Activated naive CD8-positive, alpha-beta T cell treated with anti-CD3 and anti-CD28 coated beads, Interleukin-2, amount 10 ng/mL, durations not matched to agents 7 days and 5 days (primary cell): ENCODE measurements around the gene CASKIN2. TPM values are rescaled to one million over a fixed set of nuclear protein-coding genes. Genes with fewer than 3 reads are reported as not detected.

Experiments used
- ATAC-seq: fragments of 150-1000 bp; cut with Tn5 transposase; one replicate; pipeline ENCODE4 v1.10.0; 2021; ENCODE audit warnings: low read depth, moderate library complexity
- POLR2A ChIA-PET: fragments of 350-600 bp; sonication (Branson Sonifier 250); formaldehyde crosslinking; loops from one replicate; lab custom pipeline; 2021; ENCODE audit warnings: antibody characterized with exemption; lab: Charles Lee
- DNase-seq: peaks from one replicate; pipeline ENCODE4 v3.0.0; 2021
- H3K27ac Mint-ChIP-seq: one replicate; pipeline ENCODE4 v1.8.0; 2022; ENCODE audit warnings: mild to moderate bottlenecking, mixed read lengths
- H3K27me3 Mint-ChIP-seq: one replicate; pipeline ENCODE4 v1.8.0; 2022; ENCODE audit warnings: mild to moderate bottlenecking, moderate library complexity, mixed read lengths
- H3K36me3 Mint-ChIP-seq: one replicate; pipeline ENCODE4 v1.8.0; 2021; ENCODE audit warnings: mild to moderate bottlenecking, mixed read lengths
- H3K4me1 Mint-ChIP-seq: one replicate; pipeline ENCODE4 v1.8.0; 2021; ENCODE audit warnings: mixed read lengths
- H3K4me3 Mint-ChIP-seq: one replicate; pipeline ENCODE4 v1.8.0; 2022; ENCODE audit warnings: mild to moderate bottlenecking, moderate library complexity, mixed read lengths
- H3K9me3 Mint-ChIP-seq: one replicate; pipeline ENCODE4 v1.8.0; 2021; ENCODE audit warnings: mixed read lengths
- total RNA-seq, 2 experiments: library from RNA; stranded (reverse); gene quantifications; one replicate each; pipeline ENCODE4 v1.2.3, GENCODE V29; 2021

The CASKIN2 gene
- total RNA-seq, 2 experiments from 2014 or later, result 0.72 to 2.3 TPM

- peaks cover 4% of the 10 kb centered on the region for H3K36me3 Mint-ChIP-seq
- no peak overlapping the region for H3K27ac Mint-ChIP-seq
- H3K4me1 Mint-ChIP-seq, result peaks cover 8% of the 10 kb centered on the region
- no peak overlapping the region for H3K4me3 Mint-ChIP-seq
- no peak for DNase-seq
- ATAC-seq, result no peak
- no peaks in the 10 kb centered on the region for H3K9me3 Mint-ChIP-seq
- POLR2A ChIA-PET, result no interaction called here
- H3K27me3 Mint-ChIP-seq, result no peaks in the 10 kb centered on the region
These were observed 22.7 kb downstream of the CASKIN2 start for GRCh38 chr17:75492555-75493168.

DNA sequence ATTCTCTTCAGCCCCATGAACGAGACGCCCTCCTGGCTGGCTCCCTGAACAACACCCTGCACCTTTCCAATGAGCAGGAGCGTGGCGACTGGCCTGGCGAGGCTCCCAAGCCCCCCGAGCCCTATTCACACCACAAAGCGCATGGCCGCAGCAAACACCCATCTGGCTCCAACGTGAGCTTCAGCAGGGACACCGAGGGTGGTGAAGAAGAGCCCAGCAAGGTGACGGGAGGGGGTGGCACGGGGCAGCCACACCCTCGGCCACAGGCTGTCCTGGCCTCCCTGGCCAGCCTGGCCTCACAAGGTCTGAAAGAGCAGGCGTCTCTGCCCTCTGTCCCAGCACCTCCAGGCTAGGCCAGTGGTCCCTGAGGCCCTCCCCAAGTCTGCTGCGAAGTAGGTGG is 23.7 kb downstream of the CASKIN2 start:
- DNase-seq, result no peak
- Mint-ChIP-seq H3K9me3 (no peaks in the 10 kb centered on the region), H3K36me3 (peaks cover 9% of the 10 kb centered on the region), H3K4me3 (no peak overlapping the region), H3K27me3 (no peaks in the 10 kb centered on the region), H3K4me1 (peaks cover 17% of the 10 kb centered on the region), H3K27ac (no peak overlapping the region)
- no peak for ATAC-seq
- POLR2A ChIA-PET, result no interaction called here

- Mint-ChIP-seq H3K4me3 (no peak overlapping the region), H3K36me3 (peaks cover 15% of the 10 kb centered on the region), H3K9me3 (no peaks in the 10 kb centered on the region), H3K27me3 (no peaks in the 10 kb centered on the region), H3K4me1 (peaks cover 20% of the 10 kb centered on the region), H3K27ac (no peak overlapping the region)
- POLR2A ChIA-PET, result no interaction called here
- ATAC-seq, result no peak
- DNase-seq, result no peak
These were observed 24.2 kb downstream of the CASKIN2 start for GRCh38 chr17:75490953-75491649.

GRCh38 chr17:75490173-75490743 is 25.1 kb downstream of the CASKIN2 start:
- POLR2A ChIA-PET, result interaction anchor here (0.6 kb wide), 1 partner anchor 34 kb away, joined by 3 read pairs; the partner anchor contains the start of gene TMEM94
- Mint-ChIP-seq H3K36me3 (peaks cover 15% of the 10 kb centered on the region), H3K4me1 (peaks cover 20% of the 10 kb centered on the region), H3K9me3 (no peaks in the 10 kb centered on the region), H3K4me3 (no peak overlapping the region), H3K27ac (peak overlapping the region; percentile 48), H3K27me3 (no peaks in the 10 kb centered on the region)
- DNase-seq (no peak), ATAC-seq (no peak)

- H3K27me3 Mint-ChIP-seq, result no peaks in the 10 kb centered on the region
- no peak overlapping the region for H3K4me3 Mint-ChIP-seq
- peaks cover 18% of the 10 kb centered on the region for H3K36me3 Mint-ChIP-seq
- H3K4me1 Mint-ChIP-seq, result peaks cover 23% of the 10 kb centered on the region
- DNase-seq, result no peak
- ATAC-seq, result no peak
- no peaks in the 10 kb centered on the region for H3K9me3 Mint-ChIP-seq
- POLR2A ChIA-PET, result interaction anchor here (0.6 kb wide), 1 partner anchor 33 kb away, joined by 3 read pairs; the partner anchor contains the start of gene TMEM94
- peak overlapping the region; percentile 77 for H3K27ac Mint-ChIP-seq
These were observed 25.8 kb downstream of the CASKIN2 start for GRCh38 chr17:75489511-75489955.

DNA sequence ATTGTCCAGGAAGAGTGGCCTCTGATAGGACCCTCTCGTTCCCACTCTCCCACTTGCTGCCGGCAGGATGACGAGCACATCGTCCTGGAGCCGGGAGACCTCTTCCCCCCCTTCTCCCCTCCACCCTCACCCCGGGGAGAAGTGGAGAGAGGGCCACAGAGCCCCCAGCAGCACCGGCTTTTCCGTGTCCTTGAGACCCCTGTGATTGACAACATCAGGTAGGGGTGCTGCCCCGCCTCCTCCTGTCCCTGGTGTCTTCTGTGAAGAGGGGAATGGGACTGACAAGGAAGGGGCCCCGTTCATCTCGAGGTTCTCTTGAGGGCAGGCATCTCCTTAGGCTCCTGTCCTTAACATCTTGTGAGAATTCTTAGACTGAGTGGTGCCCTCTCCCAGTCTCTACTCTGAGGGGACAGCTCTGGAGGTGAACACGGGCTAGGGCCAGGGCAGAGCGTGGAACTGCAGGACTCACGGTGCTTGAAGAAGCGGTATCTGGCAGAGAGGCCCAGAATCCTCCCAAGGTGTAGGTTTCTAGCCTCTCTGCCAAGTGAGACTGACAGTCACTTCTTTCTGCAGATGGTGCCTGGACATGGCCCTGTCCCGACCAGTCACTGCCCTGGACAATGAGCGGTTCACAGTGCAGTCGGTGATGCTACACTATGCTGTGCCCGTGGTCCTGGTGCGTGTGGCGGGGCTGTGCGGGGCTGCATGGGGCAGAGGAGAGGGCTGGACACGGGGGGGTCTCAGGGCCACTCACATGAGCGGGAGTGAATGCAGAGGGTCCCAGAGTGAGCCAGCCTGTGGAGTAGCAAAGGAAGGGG is 26.4 kb downstream of the CASKIN2 start:
- peaks cover 18% of the 10 kb centered on the region for H3K36me3 Mint-ChIP-seq
- POLR2A ChIA-PET, result interaction anchor here (2.0 to 4.6 kb wide), 3 partner anchors 9 to 218 kb away, joined by 5 to 27 read pairs (median 6); partner anchors contain the start of genes MIF4GD and TMEM94
- H3K9me3 Mint-ChIP-seq, result no peaks in the 10 kb centered on the region
- H3K4me3 Mint-ChIP-seq, result peak overlapping the region; percentile 5
- peak overlapping the region; percentile 98 for H3K27ac Mint-ChIP-seq
- no peak for ATAC-seq
- H3K27me3 Mint-ChIP-seq, result no peaks in the 10 kb centered on the region
- DNase-seq, result no peak
- peaks cover 23% of the 10 kb centered on the region for H3K4me1 Mint-ChIP-seq

GRCh38 chr17:75487351-75488070 is 27.8 kb downstream of the CASKIN2 start:
- Mint-ChIP-seq H3K27me3 (no peaks in the 10 kb centered on the region), H3K27ac (peak overlapping the region; percentile 98), H3K9me3 (no peaks in the 10 kb centered on the region), H3K4me3 (peak overlapping the region; percentile 77), H3K4me1 (peaks cover 23% of the 10 kb centered on the region), H3K36me3 (peaks cover 18% of the 10 kb centered on the region)
- POLR2A ChIA-PET, result interaction anchor here (0.7 to 4.6 kb wide), 12 partner anchors 9 to 216 kb away, joined by 3 to 27 read pairs (median 5); partner anchors contain the start of genes MIF4GD, TMEM94 and TSEN54
- DNase-seq (peak; percentile 72), ATAC-seq (peak; percentile 95)

- H3K4me3 Mint-ChIP-seq, result peak overlapping the region; percentile 77
- POLR2A ChIA-PET, result interaction anchor here (0.6 to 4.6 kb wide), 12 partner anchors 10 to 216 kb away, joined by 3 to 27 read pairs (median 5); partner anchors contain the start of genes MIF4GD, TMEM94 and TSEN54
- H3K4me1 Mint-ChIP-seq, result peaks cover 23% of the 10 kb centered on the region
- H3K36me3 Mint-ChIP-seq, result peaks cover 18% of the 10 kb centered on the region
- H3K27ac Mint-ChIP-seq, result peak overlapping the region; percentile 98
- H3K27me3 Mint-ChIP-seq, result no peaks in the 10 kb centered on the region
- no peak for ATAC-seq
- DNase-seq, result no peak
- H3K9me3 Mint-ChIP-seq, result no peaks in the 10 kb centered on the region
These were observed 28.4 kb downstream of the CASKIN2 start for GRCh38 chr17:75486951-75487350.

DNA sequence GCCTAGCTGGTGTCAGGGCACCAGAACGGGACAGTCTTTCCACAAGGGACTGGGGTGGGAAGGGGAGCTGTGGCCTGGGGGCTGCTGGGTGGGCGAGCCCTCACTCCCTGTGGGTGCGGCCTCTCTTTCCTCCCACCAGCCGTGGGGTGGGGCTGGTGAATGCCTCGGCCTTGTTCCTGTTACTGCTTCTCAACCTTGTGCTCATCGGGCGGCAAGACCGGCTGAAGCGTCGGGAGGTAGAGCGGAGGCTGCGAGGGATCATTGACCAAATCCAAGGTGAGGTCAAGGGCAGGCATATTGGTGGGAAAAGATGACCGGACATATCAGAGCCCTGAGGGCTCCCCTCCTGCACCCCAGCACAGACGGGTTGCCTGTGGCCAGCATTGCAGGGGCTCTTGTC is 29.2 kb downstream of the CASKIN2 start:
- no peaks in the 10 kb centered on the region for H3K27me3 Mint-ChIP-seq
- H3K27ac Mint-ChIP-seq, result peak overlapping the region; percentile 98
- POLR2A ChIA-PET, result interaction anchor here (0.8 to 4.6 kb wide), 2 partner anchors 29 to 224 kb away, joined by 4 to 27 read pairs; partner anchors contain the start of genes GGA3, MRPS7 and TMEM94
- ATAC-seq, result no peak
- peaks cover 23% of the 10 kb centered on the region for H3K4me1 Mint-ChIP-seq
- H3K4me3 Mint-ChIP-seq, result no peak overlapping the region
- no peak for DNase-seq
- H3K36me3 Mint-ChIP-seq, result peaks cover 18% of the 10 kb centered on the region
- H3K9me3 Mint-ChIP-seq, result no peaks in the 10 kb centered on the region

- DNase-seq (no peak), ATAC-seq (no peak)
- peaks cover 20% of the 10 kb centered on the region for H3K4me1 Mint-ChIP-seq
- H3K27me3 Mint-ChIP-seq, result no peaks in the 10 kb centered on the region
- H3K4me3 Mint-ChIP-seq, result no peak overlapping the region
- H3K27ac Mint-ChIP-seq, result no peak overlapping the region
- H3K9me3 Mint-ChIP-seq, result no peaks in the 10 kb centered on the region
- POLR2A ChIA-PET, result interaction anchor here (0.7 to 4.6 kb wide), 3 partner anchors 9 to 224 kb away, joined by 3 to 27 read pairs (median 4); partner anchors contain the start of genes GGA3, MRPS7 and TMEM94
- H3K36me3 Mint-ChIP-seq, result peaks cover 18% of the 10 kb centered on the region
These were observed 29.6 kb downstream of the CASKIN2 start for GRCh38 chr17:75485688-75486087.

DNA sequence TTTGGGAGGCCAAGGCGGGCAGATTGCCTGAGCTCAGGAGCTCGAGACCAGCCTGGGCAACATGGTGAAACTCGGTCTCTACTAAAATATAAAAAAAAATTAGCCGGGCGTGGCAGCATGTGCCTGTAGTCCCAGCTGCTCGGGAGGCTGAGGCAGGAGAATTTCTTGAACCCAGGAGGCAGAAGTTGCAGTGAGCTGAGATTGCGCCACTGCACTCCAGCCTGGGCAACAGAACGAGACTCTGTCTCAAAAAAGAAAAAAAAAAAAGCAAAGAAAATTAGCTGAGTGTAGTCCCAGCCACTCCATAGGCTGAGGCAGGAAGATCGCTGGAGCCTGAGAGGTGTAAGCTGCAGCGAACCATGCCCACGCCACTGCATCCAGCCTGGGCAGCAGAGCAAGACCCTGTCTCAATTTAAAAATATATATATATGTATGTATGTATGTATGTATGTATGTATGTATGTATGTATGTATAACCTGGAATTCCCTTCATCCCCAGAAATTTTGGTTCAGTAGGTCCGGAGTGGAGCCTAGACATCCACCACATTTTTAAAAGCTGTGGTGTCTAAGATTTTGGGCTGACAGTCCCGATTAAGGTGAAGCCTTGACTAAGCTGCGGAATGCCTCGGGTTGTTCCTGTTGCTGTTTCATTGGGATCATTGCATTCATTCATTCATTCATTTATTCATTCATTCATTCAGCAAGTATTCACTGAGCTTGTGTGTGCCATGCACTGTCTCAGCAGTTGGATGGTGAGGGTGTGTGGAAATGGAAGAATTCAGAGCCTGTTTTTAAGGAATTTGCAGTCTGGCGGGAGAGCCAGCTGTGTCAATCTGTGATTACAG is 33.0 kb downstream of the CASKIN2 start:
- no peak overlapping the region for H3K4me3 Mint-ChIP-seq
- DNase-seq (no peak), ATAC-seq (no peak)
- H3K27me3 Mint-ChIP-seq, result no peaks in the 10 kb centered on the region
- H3K9me3 Mint-ChIP-seq, result no peaks in the 10 kb centered on the region
- POLR2A ChIA-PET, result interaction anchor here (0.7 to 0.8 kb wide), 2 partner anchors 26 to 624 kb away, joined by 4 read pairs; partner anchors contain the start of gene TMEM94
- peaks cover 13% of the 10 kb centered on the region for H3K36me3 Mint-ChIP-seq
- no peak overlapping the region for H3K27ac Mint-ChIP-seq
- H3K4me1 Mint-ChIP-seq, result peaks cover 12% of the 10 kb centered on the region
